Fibroblast of peridontal ligament (primary cell): Measurements from ENCODE around the gene UVRAG.
"Not testable (repeated sequence)": the region's sequence is repeated elsewhere in the genome, so short reads cannot be mapped to it uniquely, and the experiment has no call there.

ENCODE experiments used
- DNase-seq: peaks from one replicate; pipeline ENCODE4 v3.0.0-alpha.2; 2010; ENCODE audit errors: extremely low read depth

The UVRAG gene

GRCh38 chr11:75964071-75964470 lies 149.1 kb downstream of the UVRAG start:
- DNase-seq: no peak

- peak; percentile 95 for DNase-seq
These were observed 151.7 kb downstream of the UVRAG start for GRCh38 chr11:75966537-75967287.

GRCh38 chr11:75968021-75968625 lies 153.1 kb downstream of the UVRAG start:
- DNase-seq: peak; percentile 70

- DNase-seq: peak; percentile 78
These were observed 154.8 kb downstream of the UVRAG start for GRCh38 chr11:75969626-75970308.

- not testable (repeated sequence) for DNase-seq
These were observed 158.7 kb downstream of the UVRAG start for GRCh38 chr11:75973710-75974109.

GRCh38 chr11:75979075-75979474 lies 164.1 kb downstream of the UVRAG start:
- DNase-seq: not testable (repeated sequence)

GRCh38 chr11:75979479-75980027 lies 164.5 kb downstream of the UVRAG start:
- DNase-seq: not testable (repeated sequence)

GRCh38 chr11:75980031-75980430 lies 165.0 kb downstream of the UVRAG start:
- DNase-seq: no peak

GRCh38 chr11:75981546-75981945 lies 166.5 kb downstream of the UVRAG start:
- DNase-seq: no peak

GRCh38 chr11:75982309-75982708 lies 167.3 kb downstream of the UVRAG start:
- no peak for DNase-seq

- DNase-seq: no peak
These were observed 172.0 kb downstream of the UVRAG start for GRCh38 chr11:75986966-75987365.

GRCh38 chr11:75993126-75993525 lies 178.1 kb downstream of the UVRAG start:
- DNase-seq: no peak

GRCh38 chr11:75994616-75995015 lies 179.6 kb downstream of the UVRAG start:
- no peak for DNase-seq

GRCh38 chr11:75996523-75997442 lies 181.8 kb downstream of the UVRAG start:
- DNase-seq: no peak

GRCh38 chr11:76004400-76004799 lies 189.4 kb downstream of the UVRAG start:
- no peak for DNase-seq

- DNase-seq: no peak
These were observed 190.7 kb downstream of the UVRAG start for GRCh38 chr11:76005756-76006155.

GRCh38 chr11:76007166-76007565 lies 192.2 kb downstream of the UVRAG start:
- DNase-seq: no peak

- peak; percentile 69 for DNase-seq
These were observed 193.5 kb downstream of the UVRAG start for GRCh38 chr11:76008474-76008873.

GRCh38 chr11:76010051-76010450 lies 195.0 kb downstream of the UVRAG start:
- DNase-seq: no peak

GRCh38 chr11:76013526-76013925 lies 198.5 kb downstream of the UVRAG start:
- no peak for DNase-seq
